KG1 (cell line): ENCODE results near the gene COMMD2.
A peak's percentile ranks its signal among the peaks of the same experiment; 100 is the strongest.

Experiments used
- DNase-seq: peaks from one replicate; lab custom pipeline; 2025; lab: John Stamatoyannopoulos, UW

The COMMD2 gene

GRCh38 chr3:149752051-149752787 lies at the start of gene COMMD2:
TSS of gene COMMD2 (minus strand) at chr3:149752489. CDS start at chr3:149752444, 45 bp downstream.
- DNase-seq, result peak; percentile 56

GRCh38 chr3:149801639-149802038 lies 49.4 kb upstream of the COMMD2 start:
- DNase-seq, result no peak

- DNase-seq, result no peak
These were observed 48.9 kb upstream of the COMMD2 start for GRCh38 chr3:149801195-149801594.

- no peak for DNase-seq
These were observed 48.4 kb upstream of the COMMD2 start for GRCh38 chr3:149800693-149801092.

- DNase-seq, result no peak
These were observed 43.7 kb upstream of the COMMD2 start for GRCh38 chr3:149796026-149796425.

GRCh38 chr3:149792452-149793270 lies 40.4 kb upstream of the COMMD2 start, which contains the start of gene ANKUB1:
TSS of gene ANKUB1 (minus strand) at chr3:149792554. CDS start at chr3:149792366, 188 bp downstream.
- DNase-seq, result no peak

GRCh38 chr3:149790698-149791097 lies 38.4 kb upstream of the COMMD2 start:
- no peak for DNase-seq

GRCh38 chr3:149790268-149790667 lies 38.0 kb upstream of the COMMD2 start:
- no peak for DNase-seq

GRCh38 chr3:149784064-149784704 lies 31.9 kb upstream of the COMMD2 start:
- no peak for DNase-seq

GRCh38 chr3:149783576-149783975 lies 31.3 kb upstream of the COMMD2 start:
- peak; percentile 40 for DNase-seq

- DNase-seq, result no peak
These were observed 29.5 kb upstream of the COMMD2 start for GRCh38 chr3:149781741-149782140.

- DNase-seq, result peak; percentile 14
These were observed 28.9 kb upstream of the COMMD2 start for GRCh38 chr3:149781211-149781610.

GRCh38 chr3:149777414-149778214 lies 25.3 kb upstream of the COMMD2 start:
- no peak for DNase-seq

- no peak for DNase-seq
These were observed 23.9 kb upstream of the COMMD2 start for GRCh38 chr3:149776170-149776569.

GRCh38 chr3:149772861-149773260 lies 20.6 kb upstream of the COMMD2 start:
- DNase-seq, result no peak

GRCh38 chr3:149771652-149772271 lies 19.5 kb upstream of the COMMD2 start:
- peak; percentile 11 for DNase-seq

- no peak for DNase-seq
These were observed 18.0 kb upstream of the COMMD2 start for GRCh38 chr3:149770246-149770645.

GRCh38 chr3:149768704-149769103 lies 16.4 kb upstream of the COMMD2 start:
- DNase-seq, result no peak

GRCh38 chr3:149767720-149768119 lies 15.4 kb upstream of the COMMD2 start:
- DNase-seq, result no peak

GRCh38 chr3:149765762-149766334 lies 13.6 kb upstream of the COMMD2 start:
- no peak for DNase-seq

- no peak for DNase-seq
These were observed 12.0 kb upstream of the COMMD2 start for GRCh38 chr3:149764302-149764701.
